GM18519 (cell line): ENCODE data around the gene KIF12.
"Not testable (repeated sequence)": the region's sequence is repeated elsewhere in the genome, so short reads cannot be mapped to it uniquely, and the experiment has no call there.

Source experiments
- ATAC-seq: cut with Tn5 transposase; IDR thresholded peaks from one replicate; pipeline ENCODE4 v1.9.1; 2021; ENCODE audit warnings: mild to moderate bottlenecking, moderate library complexity; ENCODE audit not compliant: unreplicated experiment, low FRiP score

KIF12 gene

DNA sequence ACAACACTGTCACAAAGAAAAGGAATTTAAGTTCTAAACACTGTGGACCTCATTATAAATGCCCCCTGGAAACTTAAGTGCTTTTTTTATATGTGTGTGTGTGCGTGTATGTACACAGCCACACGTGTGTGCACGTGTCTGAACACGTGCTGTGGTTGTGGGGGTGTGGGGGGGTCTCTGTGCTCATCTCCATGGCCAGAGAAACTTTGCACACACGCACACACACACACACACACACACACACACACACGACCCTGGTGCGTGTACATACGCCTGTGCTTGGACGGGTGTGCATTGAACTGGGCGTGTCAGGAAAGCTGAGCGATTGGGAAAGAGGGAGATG, 48.9 kb downstream of the KIF12 start:
- no peak for ATAC-seq

DNA sequence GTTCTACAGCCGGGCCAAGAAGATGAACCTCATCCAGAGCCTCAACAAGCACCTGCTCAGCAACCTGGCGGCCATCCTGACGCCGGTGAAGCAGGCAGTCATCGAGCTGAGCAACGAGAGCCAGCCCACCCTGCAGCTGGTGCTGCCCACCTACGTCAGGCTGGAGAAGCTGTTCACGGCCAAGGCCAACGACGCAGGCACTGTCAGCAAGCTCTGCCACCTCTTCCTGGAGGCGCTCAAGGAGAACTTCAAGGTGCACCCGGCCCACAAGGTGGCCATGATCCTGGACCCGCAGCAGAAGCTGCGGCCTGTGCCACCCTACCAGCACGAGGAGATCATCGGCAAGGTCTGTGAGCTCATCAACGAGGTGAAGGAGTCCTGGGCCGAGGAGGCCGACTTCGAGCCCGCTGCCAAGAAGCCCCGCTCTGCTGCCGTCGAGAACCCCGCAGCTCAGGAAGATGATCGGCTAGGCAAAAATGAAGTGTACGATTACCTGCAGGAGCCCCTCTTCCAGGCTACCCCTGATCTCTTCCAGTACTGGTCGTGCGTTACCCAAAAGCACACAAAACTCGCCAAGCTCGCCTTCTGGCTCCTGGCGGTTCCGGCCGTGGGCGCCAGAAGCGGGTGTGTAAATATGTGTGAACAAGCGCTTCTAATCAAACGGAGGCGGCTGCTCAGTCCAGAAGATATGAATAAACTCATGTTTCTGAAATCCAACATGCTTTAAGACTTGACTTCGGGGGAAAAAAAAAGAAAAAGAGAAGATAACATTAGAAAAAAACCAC, 49.5 kb downstream of the KIF12 start:
- ATAC-seq, result no peak

DNA sequence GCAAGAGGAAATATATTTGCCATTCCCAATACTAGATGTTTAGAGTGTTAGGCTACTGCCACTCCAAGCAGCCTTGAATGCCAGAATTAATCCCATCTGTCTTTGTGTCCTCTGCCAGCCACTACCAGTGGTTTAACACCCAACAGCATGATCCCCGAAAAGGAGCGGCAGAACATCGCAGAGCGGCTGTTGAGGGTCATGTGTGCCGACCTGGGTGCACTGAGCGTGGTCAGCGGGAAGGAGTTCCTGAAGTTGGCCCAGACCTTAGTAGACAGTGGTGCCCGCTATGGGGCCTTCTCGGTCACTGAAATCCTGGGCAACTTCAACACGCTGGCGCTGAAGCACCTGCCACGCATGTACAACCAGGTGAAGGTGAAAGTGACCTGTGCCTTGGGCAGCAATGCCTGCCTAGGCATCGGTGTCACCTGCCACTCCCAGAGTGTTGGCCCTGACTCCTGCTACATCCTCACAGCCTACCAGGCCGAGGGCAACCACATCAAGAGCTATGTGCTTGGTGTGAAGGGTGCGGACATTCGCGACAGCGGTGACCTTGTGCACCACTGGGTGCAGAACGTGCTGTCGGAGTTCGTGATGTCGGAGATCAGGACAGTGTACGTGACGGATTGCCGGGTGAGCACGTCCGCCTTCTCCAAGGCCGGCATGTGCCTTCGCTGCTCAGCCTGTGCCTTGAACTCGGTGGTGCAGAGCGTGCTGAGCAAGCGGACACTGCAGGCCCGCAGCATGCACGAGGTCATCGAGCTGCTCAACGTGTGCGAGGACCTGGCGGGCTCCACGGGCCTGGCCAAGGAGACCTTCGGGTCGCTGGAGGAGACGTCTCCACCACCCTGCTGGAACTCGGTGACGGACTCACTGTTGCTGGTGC, 50.3 kb downstream of the KIF12 start:
- no peak for ATAC-seq

DNA sequence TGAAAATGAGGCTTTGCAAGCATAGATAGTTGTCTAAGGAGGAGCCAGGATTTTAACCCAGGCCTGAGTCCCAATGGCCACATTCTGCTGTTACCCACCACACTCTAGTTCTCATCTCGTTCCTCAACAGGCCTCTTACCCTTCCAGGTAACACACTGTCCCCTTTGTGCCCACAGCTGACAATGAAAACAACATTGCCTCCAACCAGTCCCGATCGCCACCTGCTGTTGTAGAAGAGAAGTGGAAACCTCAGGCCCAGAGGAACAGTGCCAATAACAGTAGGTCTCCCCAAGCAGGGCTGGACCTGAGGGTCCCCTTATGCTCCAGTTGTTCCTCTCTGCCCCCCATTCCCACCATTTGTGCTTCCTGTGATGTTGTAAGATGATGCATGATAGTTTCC, 51.4 kb downstream of the KIF12 start:
- no peak for ATAC-seq

DNA sequence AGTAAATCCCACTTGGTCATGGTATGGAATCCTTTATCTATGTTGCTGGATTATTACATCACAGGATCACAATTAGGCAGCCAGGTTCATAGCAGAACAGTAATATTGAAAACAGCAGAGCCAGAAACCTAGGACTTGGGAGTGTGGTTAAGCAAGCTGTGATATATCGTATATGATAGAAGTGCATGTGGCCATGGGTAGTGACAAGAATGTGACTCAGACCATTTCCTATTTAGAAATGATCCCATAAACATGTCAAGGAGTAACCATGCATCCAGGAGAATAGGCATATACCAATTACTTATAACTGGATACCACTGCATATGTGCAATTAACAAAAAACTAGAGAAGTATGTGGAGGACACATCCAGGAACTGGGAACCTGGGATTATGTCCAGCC, 52.2 kb downstream of the KIF12 start:
- no peak for ATAC-seq

DNA sequence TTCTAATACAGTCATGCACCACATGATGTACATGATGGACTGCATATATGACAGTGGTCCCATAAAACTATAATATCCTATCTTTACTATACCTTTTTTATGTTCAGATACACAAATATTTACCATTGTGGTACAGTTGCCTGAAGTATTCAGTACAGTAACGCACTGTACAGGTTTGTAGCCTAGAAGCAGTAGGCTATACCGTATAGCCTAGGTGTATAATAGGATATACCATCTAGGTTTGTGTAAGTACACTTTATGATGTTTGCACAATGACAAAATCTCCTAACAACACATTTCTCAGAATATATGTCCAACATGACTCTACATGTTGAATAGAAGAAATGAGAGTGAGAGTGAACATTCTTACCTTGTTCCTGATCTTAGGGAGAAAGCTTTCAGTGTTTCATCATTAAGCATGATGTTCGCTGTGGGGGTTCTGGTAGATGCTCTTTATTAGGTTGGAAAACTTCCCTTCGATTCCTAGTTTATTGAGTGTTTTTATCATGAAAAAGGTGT, 52.8 kb downstream of the KIF12 start:
- ATAC-seq, result no peak

DNA sequence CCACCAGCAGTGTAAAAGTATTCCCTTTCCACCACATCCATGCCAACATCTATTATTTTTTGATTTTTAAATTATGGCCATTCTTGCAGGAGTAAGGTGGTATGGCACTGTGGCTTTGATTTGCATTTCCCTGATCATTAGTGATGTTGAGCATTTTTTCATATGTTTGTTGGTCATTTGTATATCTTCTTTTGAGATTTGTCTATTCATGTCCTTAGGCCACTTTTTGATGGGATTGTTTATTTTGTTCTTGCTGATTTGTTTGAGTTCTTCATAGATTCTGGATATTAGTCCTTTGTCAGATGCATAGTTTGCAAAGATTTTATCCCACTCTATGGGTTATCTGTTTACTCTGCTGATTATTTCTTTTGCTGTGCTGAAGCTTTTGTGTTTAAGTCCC, 55.4 kb downstream of the KIF12 start:
- ATAC-seq, result not testable (repeated sequence)
